ENCODE data around the gene CACNA1B.
"Not testable (repeated sequence)": the region's sequence is repeated elsewhere in the genome, so short reads cannot be mapped to it uniquely, and the experiment has no call there.

DNA sequence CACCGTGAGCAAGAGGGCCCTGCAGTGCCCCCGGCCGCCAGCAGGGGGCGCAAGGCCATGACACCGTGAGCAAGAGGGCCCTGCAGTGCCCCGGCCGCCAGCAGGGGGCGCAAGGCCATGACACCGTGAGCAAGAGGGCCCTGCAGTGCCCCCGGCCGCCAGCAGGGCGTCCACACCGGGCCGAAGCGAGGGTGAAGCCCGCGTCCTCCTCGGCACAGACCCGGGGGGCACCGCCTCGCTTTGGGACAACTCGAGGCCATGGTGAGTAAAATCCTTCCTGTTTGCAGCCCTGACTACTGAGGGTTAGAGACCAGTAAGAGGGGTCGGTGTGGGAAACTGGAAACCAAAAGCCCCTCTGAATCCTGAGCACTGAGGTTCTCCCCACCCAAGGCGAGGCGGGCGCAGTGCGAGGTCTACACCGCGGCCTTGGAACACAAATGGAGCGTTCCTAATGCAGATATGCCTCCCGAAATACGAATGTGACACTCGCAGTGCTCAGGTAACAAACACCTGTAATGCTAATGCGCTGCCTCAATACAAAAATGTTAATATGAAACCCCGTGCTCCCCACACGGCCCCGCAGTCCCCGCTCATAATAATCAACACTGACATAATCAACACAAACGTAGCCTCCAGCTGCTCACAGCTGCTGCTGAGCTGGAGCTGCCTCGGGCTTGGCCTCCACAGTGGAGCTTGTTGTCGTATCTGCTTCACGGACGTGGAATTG lies 249.4 kb downstream of the CACNA1B start:
- TF ChIP-seq POLR2AphosphoS5 (IDR thresholded peaks at IDR 0.05); POLR2A (IDR thresholded peaks at IDR 0.05); CTCF (IDR thresholded peaks at IDR 0.05 in 8 of 11, conservative IDR thresholded peaks at IDR 0.05 in 3 of 11): not testable (repeated sequence)

Data from spleen (tissue), 7 donors.